Ramos (cell line): ENCODE measurements around the gene ZBTB16.

Experiments
- in situ Hi-C: fragments of 300-500 bp; cut with MboI; formaldehyde crosslinking; loops from one replicate; pipeline ENCODE4 v1.14.3; 2022; ENCODE audit warnings: low sequenced_read_pairs; ENCODE audit not compliant: unreplicated experiment

The ZBTB16 gene

DNA sequence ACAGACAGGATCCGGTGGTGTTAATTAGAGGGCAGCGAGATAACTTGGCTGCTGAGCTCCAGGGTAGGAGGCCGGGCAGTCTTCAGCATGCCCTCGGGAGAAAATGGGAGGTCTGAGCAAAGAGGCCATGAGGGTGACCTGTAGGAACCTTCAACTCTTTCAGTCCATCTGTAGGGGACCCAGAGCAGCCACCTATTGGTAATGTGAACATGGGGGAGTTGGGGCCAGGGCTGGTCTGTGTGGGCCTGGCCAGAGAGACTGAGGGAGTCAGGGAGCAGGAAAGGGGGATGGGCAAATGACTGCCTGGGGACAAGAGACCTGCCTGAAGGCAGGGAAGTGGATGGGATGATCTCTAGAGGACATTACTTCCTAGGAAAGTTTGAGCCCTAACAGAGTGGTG is 135.6 kb downstream of the ZBTB16 start:
- in situ Hi-C loops: no loop called here

DNA sequence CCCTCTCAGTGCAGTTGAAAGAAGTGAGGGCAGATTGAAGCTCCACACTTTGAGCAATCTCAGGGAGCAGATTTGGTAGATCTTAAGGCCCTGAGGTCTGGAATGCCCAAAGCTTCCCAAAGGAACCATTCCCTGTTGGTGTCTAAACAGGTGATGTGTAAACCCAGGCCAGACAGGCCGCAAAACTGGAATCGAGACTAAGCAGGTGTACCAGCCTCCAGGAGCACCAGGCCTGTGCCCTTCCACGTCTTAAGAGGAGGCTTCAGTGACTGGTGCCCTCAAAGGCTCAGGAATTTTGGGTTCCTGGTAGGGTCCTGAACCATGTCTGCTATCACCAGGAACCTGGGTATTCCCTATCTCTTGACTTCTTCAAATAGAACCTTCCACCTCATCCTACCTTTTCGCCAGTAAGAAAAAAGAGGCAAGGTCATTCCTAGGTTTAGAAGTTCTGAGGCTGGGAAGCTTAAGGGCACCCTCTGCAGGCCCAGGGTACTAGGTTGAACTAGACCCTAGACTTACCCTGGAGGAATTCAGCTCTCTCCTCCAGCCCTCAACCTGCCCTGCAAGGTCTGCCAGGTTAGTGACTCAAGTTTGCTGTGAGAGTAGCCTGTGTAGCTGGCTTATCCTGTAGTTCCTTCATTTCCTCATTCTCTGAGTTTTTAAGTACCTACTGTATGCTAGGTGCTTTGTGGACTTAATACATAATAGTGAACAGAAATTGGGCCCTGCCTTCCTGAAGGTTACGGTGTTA is 136.6 kb downstream of the ZBTB16 start:
- in situ Hi-C loops: no loop called here

DNA sequence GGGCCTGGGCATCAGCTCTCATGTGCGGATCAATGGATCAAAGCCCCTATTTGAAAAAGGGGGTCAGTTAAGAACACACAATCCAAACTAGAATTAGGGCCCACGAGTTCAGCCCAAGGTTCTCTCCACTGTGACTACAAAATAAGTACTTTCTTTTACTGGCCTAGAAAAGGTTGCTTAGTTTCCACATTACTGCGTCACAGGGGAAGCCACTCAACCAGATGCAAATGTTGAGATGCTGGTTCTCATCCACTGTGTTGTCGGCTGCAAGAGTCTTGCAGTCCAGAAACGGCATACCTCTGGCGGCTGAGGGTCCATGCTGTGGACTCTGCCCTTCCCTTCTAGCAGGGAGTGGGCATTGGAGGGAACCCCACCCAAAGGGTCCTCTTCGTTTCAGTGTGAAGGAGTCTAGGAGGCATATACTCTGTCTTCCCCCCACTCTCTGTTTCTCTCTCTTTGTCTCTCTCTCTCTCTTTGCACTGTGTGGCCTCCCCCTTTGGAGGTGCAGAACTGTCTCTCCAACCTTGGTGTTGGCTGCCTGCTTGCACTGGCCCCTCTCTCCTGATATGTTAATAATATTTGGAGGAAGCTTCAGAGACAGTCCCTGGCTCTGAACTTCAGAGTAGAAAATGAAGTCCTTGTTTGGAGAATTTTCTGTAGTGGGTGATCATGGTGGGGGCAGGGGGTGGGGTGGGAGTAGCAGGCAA is 137.6 kb downstream of the ZBTB16 start:
- in situ Hi-C loops: no loop called here

DNA sequence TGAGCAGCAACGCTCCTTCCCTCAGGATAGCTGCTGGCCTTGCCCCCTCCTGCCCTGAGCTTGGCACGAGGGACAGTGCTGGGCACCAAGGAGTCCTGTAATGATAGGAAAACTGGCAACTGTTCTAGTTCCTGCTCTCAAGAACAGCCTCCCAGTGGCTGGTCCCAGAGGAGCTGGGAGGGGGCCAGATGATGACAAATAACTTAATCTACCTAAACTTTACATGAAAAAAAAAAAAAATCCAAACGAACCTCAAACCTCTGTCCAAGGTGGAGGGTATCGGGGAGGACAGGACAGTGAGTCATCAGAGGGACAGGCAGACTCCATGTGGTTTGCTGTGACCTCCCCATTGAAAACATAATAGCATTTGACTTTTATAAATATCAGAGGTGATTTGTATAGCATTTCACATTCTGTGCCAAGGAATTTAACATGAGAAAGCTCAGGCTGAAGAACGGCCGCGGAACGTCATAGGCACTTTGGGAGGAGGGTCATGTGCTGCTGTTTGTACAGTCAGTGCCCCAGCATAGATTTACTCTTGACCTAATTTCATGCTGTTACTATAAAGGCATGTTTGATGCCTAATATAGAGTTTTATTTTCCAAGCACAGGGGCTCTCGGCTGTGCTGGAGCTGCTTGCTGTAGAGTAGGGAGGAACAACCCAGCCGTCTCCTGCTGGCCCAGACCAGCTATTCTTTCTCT is 138.4 kb downstream of the ZBTB16 start:
- in situ Hi-C loops: no loop called here

DNA sequence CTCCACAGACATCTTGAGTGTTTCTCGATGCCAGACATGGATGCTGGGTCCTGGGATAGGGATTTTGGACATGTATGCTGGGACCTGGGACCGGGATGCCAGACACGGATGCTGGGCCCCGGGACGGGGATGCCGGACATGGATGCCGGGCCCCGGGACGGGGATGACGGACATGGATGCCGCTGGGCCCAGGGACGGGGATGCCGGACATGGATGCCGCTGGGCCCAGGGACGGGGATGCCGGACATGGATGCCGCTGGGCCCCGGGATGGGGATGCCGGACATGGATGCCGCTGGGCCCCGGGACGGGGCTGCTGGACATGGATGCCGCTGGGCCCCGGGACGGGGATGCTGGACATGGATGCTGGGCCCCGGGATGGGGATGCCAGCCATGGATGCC is 139.5 kb downstream of the ZBTB16 start:
- in situ Hi-C loops: no loop called here

DNA sequence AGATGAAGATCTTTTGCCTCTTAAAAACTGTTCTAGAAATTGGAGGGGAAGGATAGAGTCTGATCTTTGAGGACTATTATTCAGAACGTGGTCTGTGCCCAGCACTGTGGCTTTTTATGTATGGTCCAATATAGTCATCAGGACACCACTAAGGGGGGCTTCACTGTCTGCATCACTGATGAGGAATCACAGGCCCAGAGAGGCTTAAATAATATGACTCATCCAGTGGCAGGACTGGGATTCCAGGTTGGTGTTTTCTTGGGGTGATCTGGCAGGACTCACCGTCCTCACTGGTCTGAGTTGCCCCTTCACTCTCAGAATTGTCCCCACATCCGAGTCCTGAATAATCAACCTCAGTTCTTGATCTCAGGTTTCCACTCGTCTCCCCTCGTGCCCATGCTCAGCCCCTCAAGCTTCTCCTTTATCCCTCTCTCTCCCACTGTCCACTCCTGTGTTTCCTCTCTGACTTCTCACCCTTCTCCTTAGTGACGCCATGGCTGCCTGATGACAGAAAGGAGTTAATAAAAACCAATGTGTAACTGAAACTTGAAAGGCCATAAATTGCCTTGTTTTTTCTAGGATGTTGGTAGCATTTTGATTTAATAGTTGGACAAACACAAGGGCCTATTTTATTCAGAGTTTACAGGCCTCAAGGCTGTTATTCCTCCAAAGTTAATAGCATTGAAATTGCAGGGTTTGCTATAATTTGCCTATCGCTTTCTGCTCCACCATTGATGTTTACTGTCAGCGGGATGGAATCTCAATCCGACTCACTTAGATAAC is 141.0 kb downstream of the ZBTB16 start:
- in situ Hi-C loops: no loop called here

DNA sequence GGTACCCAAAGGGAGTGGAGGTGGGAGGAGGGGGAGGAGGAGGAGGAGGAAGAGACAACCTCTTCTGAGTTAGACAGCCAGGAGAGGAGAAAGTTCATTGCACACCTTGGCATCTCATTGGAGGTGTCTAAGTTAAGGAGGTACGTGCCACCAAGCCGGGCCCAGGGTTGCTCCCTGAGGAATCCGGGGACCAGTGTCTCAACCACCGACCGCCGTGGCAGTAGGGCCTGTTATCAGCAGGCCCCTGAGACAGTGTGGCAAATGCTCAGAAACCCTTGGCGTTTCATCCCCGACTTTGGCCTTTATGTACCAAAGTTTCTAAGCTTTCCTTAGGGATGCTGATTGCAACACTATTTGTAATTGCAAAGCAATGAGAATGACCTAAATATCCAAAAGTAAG is 141.7 kb downstream of the ZBTB16 start:
- in situ Hi-C loops: no loop called here

DNA sequence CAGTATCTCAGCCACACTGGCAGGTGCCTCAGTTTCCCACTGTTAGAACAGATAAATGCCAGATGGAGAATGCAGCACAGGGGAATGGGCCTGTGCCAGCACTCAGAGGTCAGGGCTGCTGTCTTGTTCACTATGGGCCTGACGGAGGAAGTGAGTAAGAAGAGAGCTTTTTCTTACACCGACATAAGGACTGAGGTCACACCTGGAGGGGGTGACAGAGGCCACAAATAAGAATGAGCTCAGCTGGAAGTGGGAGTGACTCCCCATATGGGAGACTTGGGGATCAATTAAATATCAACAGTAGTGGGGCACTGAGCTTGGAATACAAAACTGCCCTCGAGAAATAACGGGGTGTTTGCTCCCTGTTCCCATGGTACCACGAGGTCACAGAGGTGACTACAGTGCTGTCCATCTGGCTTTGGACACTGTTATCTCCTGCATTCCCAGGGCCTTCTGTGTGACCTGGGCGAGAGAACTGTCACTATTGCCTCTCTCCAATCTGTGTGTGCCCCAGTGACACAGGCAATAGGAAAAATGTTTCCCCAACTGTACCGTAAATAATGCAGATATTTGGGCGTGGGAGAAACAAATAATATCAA is 142.6 kb downstream of the ZBTB16 start:
- in situ Hi-C loops: no loop called here

DNA sequence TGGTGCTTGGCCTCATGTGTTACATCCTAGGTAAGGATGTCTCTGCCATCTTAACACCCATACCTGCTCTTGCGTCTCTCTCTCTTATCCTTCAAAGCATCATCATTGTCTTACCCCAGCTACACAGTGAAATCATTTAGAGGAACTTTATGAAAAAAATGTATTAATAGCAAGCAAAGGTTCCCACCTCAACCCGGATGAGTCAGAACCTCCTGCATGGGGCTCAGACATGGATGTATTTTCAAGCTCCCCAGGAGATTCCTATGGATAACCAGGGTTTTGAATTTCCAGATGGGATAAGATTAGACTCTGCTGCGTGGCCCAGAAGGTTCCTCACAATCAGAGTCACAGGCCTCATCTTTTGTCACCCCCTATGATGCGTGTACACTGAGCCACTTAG is 147.6 kb downstream of the ZBTB16 start:
- in situ Hi-C loops: no loop called here

DNA sequence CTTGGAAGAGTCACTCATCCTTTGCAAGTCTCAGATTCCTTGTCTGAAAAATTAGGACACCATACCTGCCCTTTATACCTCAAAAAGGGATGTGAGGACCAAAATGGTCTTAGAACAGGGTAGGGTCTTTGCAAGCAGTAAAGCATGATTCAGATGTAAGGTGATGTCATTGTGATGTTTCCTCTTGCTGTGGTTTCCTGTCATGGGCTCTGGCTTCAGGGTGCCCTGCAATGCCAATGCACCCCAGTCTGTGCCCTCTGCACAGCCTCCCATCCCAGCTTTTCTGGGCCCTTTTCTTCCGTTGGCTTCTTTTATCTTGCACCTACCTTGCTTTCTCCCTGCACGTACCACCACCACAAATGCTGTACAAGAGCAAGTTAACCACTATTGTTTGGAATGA is 148.9 kb downstream of the ZBTB16 start:
- in situ Hi-C loops: no loop called here

DNA sequence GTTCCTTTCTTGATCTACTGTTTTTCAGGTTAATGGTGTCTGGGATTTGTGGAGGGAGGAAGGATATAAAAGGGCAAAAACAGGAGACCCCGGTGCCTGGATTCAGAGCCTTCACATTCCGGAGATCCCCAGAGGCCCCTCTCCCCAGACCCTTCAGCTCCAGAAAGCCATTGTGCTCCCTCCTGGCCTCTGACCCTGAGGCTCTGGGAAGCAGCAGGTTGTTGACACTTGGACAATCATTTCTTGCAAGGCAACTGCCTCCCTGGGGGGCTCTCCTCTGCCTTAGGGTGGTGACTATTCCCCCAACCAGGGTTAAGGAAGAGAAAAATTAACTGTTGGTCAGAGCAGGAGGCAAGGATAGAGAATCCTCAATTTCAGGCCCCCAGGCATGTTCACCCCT is 149.8 kb downstream of the ZBTB16 start:
- in situ Hi-C loops: no loop called here

DNA sequence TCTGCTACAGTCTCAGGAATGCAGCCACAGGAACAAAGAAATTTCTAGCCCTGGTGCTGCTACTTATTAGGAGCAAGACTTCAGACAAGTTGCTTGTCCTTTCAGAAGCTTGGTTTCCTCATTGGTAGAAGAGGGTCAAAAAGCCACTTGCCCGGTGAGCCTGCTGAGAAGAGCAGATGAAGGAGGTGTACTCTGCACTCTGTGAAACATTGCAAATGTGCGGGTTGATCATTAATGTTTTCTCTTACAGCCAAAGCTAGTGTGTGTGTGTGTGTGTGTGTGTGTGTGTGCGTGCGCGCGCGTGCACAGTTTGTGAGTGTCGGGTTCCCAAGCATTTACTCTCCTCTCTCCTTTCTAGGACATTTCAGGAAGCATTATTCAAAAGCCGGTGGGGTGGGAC is 150.4 kb downstream of the ZBTB16 start:
- in situ Hi-C loops: no loop called here

DNA sequence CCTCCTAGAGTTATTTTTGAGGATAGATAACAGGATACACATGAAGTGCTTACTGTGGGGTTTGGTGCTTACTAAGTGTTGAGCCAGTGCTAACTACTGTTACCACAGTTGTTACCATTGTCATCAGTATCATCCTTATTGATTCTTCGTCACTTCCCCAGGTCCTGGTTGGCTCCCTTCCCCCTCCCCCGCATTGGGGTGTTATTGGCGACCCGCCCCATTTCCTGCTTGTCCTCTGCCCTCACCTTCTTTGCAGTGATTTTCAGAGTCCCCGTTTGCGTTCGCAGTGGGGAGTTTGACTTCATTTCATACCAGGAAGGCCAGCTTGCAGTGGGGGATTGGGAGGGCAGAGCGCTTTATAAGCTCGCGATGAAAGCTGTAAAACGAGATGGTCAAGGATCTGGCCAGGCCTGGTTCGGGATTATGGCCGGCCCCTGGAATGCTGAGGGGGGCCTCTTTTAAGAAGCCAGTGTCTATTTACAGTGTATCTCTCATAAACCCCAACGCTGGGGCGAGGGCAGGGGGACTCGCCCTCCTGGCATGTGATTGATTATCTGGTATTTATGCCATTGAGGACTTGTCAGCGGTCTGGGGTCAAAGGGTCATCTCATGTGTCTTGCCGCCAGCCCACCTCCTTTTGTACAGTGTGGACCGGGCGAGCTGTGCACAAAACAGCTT is 152.1 kb downstream of the ZBTB16 start:
- in situ Hi-C loops: no loop called here

DNA sequence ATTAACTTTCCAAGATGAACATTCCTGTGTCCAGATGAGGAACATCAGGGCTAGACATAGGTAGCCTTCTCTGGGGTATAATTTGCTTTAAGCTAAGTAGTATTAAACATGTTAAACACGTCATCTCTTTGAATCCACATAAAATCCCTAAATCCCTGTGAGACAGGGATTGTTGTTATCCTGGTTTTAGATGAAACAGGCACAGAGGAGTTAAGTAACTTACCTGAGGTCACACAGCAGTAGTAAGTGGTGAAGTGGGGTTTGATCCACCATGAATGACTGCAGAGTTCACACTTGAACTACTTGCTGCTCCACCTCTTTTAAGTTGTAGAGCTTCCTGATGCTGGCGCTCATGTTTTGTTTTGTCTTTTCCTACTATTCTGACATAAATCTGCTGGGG is 154.1 kb downstream of the ZBTB16 start:
- in situ Hi-C loops: no loop called here

DNA sequence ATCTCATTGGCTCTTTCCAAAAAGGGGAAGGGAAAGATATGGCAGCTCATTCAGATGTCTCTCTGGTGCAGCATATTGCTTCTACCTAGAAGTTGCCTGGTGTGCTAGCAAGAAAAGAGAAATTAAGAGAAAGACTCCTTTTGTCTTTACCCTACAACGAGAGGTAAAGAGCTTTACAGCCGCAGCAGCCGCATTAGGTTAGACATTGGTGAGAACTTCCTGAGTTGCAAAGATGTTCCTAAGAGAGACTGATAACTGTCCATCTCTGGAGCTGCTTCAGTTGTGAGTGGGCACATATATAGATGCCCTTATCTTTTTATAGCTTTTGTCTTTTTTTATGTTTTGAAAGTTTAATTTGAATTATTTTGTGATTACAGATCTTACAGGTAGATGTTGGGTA is 155.9 kb downstream of the ZBTB16 start:
- in situ Hi-C loops: no loop called here

DNA sequence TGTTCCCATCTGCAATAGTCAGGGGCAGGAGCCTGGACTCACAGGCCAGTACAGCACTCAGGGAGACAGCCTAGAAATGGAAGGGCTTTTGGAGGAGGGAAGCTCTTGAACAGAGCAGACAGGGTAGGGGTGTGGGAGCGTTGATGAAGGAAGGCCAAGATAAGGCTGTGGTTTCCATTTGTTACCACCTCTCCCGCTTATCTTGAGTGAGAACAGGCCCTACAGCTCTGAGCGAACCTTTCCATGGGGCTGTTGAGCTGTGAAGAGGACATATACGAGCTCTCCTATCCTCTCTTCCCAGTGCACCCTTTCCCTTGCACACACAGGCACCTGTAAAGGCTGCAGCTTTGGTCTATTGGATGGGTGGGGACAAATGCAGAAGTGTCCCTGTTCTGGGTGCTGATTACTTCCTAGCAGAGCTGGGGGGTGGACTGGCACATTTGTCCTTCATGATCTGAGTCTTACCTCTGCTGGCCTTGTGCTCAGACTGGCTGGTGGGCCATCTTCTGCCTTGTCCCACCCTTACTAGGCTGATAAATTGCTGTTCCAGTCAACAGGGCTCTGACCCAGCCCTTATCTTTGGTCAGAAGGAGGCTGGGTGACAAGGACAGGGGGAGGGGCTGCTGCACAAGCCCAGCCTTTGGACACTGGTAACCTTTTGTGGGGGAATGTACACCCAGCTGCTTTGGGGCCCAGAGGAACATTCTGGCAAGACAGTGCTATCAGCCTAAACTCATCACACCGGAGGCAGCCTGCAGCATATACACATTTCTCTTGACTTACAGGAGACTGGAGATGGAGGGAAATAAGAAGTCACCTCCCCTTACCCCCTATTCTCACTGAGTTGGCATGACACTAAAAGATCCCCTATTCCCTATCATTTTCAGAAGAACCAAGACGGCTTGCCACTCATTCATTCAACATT is 156.6 kb downstream of the ZBTB16 start:
- in situ Hi-C loops: no loop called here

DNA sequence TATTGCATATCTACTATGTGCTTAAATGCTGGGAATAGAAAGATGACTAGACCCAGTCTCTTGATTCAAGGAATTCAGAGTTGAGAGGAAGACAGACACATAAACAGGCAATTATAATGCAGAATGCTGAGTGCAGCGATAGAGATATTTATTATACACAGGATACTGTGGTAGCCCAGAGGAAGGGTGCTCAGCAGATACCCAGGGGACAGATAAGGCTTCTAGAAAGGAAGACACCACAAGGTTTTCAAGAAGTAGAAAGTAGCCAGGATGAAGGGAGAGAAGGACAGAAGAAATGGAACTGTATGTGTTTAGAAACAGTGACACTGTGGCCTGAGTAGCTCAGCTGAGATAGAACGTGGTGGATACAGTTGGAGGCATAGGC is 157.3 kb downstream of the ZBTB16 start:
- in situ Hi-C loops: no loop called here

DNA sequence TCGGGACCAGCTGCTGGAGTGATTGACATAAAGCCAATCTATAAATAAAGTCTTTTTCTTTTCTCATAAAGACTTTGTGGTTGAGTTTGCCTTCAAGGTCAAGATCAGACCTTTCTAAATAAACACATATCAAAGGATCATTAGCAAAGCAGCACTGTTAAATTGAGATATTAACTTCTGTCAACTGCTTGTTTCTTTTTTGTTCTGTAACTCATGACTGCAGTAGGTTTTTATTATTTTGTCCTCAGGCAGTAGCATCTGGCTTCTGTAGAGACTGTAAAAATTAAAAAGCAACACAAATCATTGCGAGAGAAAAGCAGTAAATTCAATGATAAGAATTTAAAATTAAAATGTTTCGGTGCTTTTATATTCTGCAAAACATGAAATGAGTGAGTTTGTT is 159.0 kb downstream of the ZBTB16 start:
- in situ Hi-C loops: no loop called here
